HFF-Myc (cell line): ENCODE results near the gene BTBD1.
"Not testable (repeated sequence)": the region's sequence is repeated elsewhere in the genome, so short reads cannot be mapped to it uniquely, and the experiment has no call there.

Experiments used
- DNase-seq: peaks from one replicate; pipeline ENCODE4 v3.0.0-alpha.2; 2011; ENCODE audit warnings: low read depth; ENCODE audit errors: extremely low read depth
- H3K4me3 ChIP-seq: replicated peaks from 2 replicates; pipeline ENCODE4 v1.5.1; 2011; ENCODE audit warnings: low read depth, mild to moderate bottlenecking, control low read depth, low read length
- TF ChIP-seq, protein P1 (sequence below): IDR thresholded peaks from 2 replicates; pipeline ENCODE4 v1.5.1; 2012; ENCODE audit warnings: mild to moderate bottlenecking, low read depth, low read length, control low read depth; ENCODE audit errors: missing control alignments

The BTBD1 gene

GRCh38 chr15:83082730-83083386, 15.8 kb upstream of the BTBD1 start:
- DNase-seq: no peak
- TF ChIP-seq, protein P1, sequence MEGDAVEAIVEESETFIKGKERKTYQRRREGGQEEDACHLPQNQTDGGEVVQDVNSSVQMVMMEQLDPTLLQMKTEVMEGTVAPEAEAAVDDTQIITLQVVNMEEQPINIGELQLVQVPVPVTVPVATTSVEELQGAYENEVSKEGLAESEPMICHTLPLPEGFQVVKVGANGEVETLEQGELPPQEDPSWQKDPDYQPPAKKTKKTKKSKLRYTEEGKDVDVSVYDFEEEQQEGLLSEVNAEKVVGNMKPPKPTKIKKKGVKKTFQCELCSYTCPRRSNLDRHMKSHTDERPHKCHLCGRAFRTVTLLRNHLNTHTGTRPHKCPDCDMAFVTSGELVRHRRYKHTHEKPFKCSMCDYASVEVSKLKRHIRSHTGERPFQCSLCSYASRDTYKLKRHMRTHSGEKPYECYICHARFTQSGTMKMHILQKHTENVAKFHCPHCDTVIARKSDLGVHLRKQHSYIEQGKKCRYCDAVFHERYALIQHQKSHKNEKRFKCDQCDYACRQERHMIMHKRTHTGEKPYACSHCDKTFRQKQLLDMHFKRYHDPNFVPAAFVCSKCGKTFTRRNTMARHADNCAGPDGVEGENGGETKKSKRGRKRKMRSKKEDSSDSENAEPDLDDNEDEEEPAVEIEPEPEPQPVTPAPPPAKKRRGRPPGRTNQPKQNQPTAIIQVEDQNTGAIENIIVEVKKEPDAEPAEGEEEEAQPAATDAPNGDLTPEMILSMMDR: no peak
- H3K4me3 ChIP-seq: no peak overlapping the region

GRCh38 chr15:83081256-83082014, 14.4 kb upstream of the BTBD1 start:
- DNase-seq: no peak
- TF ChIP-seq, protein P1: no peak
- no peak overlapping the region for H3K4me3 ChIP-seq

- DNase-seq: no peak
- TF ChIP-seq, protein P1: no peak
- no peak overlapping the region for H3K4me3 ChIP-seq
Measured at GRCh38 chr15:83078712-83079111, 11.7 kb upstream of the BTBD1 start.

GRCh38 chr15:83077491-83078230, 10.6 kb upstream of the BTBD1 start:
- TF ChIP-seq, protein P1: no peak

DNA sequence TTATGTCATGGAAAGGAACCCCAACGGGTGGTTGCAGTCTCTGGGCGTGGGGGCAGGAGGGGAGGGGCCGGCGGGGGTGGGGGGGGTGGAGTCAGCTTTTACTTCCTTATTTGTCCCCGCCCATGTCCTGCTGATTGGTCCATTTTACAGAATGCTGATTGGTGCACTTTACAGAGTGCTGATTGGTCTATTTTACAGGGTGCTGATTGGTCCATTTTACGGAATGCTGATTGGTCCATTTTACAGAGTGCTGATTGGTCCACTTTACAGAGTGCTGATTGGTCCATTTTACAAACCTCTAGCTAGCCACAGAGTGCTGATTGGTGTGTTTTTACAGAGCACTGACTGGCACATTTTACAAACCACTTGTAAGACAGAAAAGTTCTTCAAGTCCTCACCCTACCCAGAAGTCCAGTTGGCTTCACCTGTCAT, 2.2 kb upstream of the BTBD1 start:
- DNase-seq, H3K4me3 ChIP-seq: not testable (repeated sequence)

More at GRCh38 chr15:83077491-83078230, 10.6 kb upstream of the BTBD1 start:
- H3K4me3 ChIP-seq: no peak overlapping the region
- DNase-seq: no peak

DNA sequence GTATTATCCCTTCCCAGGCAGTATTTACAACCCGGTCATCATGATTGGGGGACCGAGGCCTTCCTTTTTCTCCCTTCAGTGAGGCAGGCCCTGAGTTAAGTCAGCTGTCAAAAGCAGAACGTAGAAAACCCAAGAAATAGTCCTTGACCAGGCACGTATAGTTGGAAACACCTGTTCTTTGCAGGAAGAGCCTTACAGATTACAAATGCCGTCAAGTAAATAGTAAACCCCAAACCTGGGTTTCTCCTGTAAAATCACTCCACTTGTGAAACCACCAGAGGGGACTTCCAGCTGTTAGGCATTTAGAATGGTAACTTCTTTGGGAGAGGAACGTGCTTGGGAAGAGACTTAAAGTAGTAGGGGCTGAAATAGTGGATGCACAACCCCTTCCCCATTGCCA, 1.0 kb upstream of the BTBD1 start:
- no peak overlapping the region for H3K4me3 ChIP-seq
- no peak for DNase-seq

More for the DNA sequence above, 1.0 kb upstream of the BTBD1 start:
- TF ChIP-seq, protein P1: no peak
